Measurements from ENCODE around the gene CCDC149.
A peak's percentile ranks its signal among the peaks of the same experiment; 100 is the strongest.

Gene CCDC149

DNA sequence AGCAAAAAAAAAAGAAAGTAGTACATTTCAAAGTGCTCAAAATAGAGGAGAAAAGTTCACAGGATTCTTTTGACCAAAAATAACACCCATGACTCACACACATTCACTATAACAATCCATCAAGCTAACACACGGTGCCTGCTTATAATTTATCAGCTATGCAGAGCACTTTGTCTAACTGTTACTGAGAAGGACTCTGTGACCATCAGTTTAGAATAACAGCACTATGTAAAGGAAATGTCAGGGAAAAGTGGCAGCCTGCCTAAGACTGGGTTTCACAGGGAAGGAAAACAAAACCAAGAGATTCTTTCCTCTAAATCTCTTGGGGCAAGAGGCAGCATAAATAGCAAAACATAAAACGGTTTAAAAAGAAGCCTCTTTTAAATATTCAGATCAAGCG is 54.8 kb downstream of the CCDC149 start:
- Histone ChIP-seq H3K4me3 (ENCODE audit: low read depth, low read length) (no peak overlapping the region), H3K36me3 (replicated peaks) (no peaks in the 10 kb centered on the region), H3K27ac (peak overlapping the region; percentile 50), H3K27me3 (replicated peaks) (no peaks in the 10 kb centered on the region)
- DNase-seq = peak; percentile 58
- in situ Hi-C loops (cut with HindIII; ENCODE audit: low pct_ligation_motif_present, low sequenced_read_pairs) = no loop called here
- TF ChIP-seq, protein P1, sequence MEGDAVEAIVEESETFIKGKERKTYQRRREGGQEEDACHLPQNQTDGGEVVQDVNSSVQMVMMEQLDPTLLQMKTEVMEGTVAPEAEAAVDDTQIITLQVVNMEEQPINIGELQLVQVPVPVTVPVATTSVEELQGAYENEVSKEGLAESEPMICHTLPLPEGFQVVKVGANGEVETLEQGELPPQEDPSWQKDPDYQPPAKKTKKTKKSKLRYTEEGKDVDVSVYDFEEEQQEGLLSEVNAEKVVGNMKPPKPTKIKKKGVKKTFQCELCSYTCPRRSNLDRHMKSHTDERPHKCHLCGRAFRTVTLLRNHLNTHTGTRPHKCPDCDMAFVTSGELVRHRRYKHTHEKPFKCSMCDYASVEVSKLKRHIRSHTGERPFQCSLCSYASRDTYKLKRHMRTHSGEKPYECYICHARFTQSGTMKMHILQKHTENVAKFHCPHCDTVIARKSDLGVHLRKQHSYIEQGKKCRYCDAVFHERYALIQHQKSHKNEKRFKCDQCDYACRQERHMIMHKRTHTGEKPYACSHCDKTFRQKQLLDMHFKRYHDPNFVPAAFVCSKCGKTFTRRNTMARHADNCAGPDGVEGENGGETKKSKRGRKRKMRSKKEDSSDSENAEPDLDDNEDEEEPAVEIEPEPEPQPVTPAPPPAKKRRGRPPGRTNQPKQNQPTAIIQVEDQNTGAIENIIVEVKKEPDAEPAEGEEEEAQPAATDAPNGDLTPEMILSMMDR (IDR thresholded peaks at IDR 0.05; ENCODE audit: low read depth, low read length, missing control alignments) = no peak

DNA sequence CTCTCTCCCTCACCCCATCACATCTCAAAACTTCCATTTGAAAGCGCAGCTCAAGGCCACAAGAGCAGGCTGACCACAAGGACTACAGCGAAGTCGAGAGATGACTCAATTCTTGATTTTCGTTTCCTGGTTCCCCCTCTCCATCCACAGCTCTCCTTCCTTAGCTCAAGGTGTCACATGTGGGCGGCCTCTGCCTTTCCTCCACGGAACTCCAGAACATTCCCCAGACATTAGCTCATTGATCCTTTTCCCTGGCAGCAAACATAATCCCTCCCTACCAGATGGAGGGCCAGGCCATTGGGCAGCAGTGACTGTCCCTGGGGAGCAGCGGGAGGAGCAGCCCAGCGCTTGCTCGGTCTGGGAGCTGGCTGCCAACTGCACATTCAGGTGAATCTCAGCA is 56.3 kb downstream of the CCDC149 start:
- no peaks in the 10 kb centered on the region for H3K27me3 ChIP-seq (replicated peaks)
- TF ChIP-seq, protein P1 (IDR thresholded peaks at IDR 0.05; ENCODE audit: low read depth, low read length, missing control alignments) = no peak
- peak overlapping the region; percentile 52 for H3K27ac ChIP-seq
- in situ Hi-C loops (cut with HindIII; ENCODE audit: low pct_ligation_motif_present, low sequenced_read_pairs) = no loop called here
- no peaks in the 10 kb centered on the region for H3K36me3 ChIP-seq (replicated peaks)
- no peak overlapping the region for H3K4me3 ChIP-seq (ENCODE audit: low read depth, low read length)
- DNase-seq = peak; percentile 73

DNA sequence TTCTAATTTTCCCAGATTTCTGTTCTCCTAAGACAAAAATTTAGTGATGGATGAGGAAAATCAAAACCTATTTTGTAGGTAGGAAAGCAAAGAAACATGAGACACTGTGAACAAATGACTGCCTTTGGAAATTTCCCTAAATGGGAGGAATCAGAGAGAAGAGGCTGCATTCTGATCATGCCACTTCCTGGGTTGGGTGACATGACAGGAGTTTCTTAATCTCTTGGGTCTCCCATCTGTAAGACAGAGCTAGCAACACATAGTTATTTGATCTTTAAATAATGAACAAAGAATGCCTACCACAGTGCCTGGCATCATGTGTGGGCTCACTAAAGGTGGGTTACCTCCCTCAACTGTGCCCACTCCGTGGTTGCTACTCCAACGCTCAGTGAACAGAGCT is 57.1 kb downstream of the CCDC149 start:
- Histone ChIP-seq H3K27ac (no peak overlapping the region), H3K27me3 (replicated peaks) (no peaks in the 10 kb centered on the region), H3K4me3 (ENCODE audit: low read depth, low read length) (no peak overlapping the region), H3K36me3 (replicated peaks) (no peaks in the 10 kb centered on the region)
- no peak for DNase-seq
- TF ChIP-seq, protein P1 (IDR thresholded peaks at IDR 0.05; ENCODE audit: low read depth, low read length, missing control alignments) = no peak
- in situ Hi-C loops (cut with HindIII; ENCODE audit: low pct_ligation_motif_present, low sequenced_read_pairs) = no loop called here

DNA sequence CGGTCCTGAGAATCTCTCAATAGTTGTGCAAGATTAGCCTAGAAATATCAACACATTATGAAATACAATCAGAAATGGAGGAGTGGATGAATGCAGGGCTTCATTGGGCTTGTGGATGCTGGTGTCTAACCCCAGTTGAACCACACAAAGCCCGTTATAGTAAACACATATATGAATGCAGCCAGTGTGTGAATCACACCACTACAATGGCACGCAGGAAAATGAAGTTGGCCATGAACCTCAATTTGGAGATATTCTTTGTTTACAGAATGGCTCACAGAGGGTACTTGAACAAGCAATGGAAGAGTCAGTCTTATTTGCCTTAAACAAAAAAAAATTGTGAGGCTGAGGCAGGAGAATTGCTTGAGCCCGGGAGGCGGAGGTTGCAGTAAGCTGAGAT is 59.7 kb downstream of the CCDC149 start:
- H3K36me3 ChIP-seq (replicated peaks) = no peaks in the 10 kb centered on the region
- no peaks in the 10 kb centered on the region for H3K27me3 ChIP-seq (replicated peaks)
- H3K27ac ChIP-seq = no peak overlapping the region
- peak; percentile 64 for DNase-seq
- in situ Hi-C loops (cut with HindIII; ENCODE audit: low pct_ligation_motif_present, low sequenced_read_pairs) = no loop called here
- H3K4me3 ChIP-seq (ENCODE audit: low read depth, low read length) = no peak overlapping the region
- TF ChIP-seq, protein P1 (IDR thresholded peaks at IDR 0.05; ENCODE audit: low read depth, low read length, missing control alignments) = no peak

DNA sequence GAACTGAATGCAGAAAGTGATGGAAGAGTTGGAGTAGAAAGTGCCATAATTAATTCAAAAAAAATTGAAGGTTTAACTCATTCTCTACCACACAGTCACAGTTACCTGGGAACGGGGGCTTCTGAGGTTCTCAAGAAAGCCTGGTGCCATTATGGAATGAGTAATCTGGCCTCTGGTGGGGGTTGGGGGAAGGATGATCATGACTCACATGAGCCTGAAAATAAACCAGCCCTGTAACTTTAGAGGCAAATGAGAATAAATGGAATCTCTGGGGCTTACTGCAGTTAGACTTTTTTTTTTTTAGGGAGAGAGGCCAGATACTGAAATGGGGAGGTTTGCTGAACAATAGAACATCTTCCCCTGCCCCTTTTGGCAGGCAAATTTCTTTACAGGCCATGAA is 62.2 kb downstream of the CCDC149 start:
- peak; percentile 87 for DNase-seq

DNA sequence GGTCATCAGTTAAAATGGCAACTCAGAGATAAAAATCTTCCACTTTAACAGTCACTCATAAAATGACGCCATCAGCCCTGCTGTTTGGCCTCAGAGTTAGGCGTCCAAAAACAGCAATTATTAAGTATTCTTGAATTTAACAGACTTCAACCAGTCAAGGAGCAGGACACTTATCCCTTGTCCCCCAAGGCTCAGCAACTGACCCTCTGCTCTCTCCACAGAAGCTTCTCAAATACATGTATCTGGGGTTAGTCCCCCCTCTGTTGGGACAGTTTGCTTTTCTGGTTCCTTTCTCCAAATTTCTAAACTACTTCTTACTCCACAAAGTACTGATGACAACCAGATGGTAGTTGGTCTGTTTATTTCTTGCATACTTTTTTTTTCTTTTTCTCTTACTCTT is 63.1 kb downstream of the CCDC149 start:
- in situ Hi-C loops (cut with HindIII; ENCODE audit: low pct_ligation_motif_present, low sequenced_read_pairs) = no loop called here
- H3K4me3 ChIP-seq (ENCODE audit: low read depth, low read length) = no peak overlapping the region
- TF ChIP-seq, protein P1 (IDR thresholded peaks at IDR 0.05; ENCODE audit: low read depth, low read length, missing control alignments) = no peak
- H3K36me3 ChIP-seq (replicated peaks) = no peaks in the 10 kb centered on the region
- H3K27ac ChIP-seq = no peak overlapping the region
- no peak for DNase-seq
- no peaks in the 10 kb centered on the region for H3K27me3 ChIP-seq (replicated peaks)

More for the DNA sequence above, 62.2 kb downstream of the CCDC149 start:
- H3K36me3 ChIP-seq (replicated peaks) = no peaks in the 10 kb centered on the region
- H3K27ac ChIP-seq = peak overlapping the region; percentile 36
- H3K27me3 ChIP-seq (replicated peaks) = no peaks in the 10 kb centered on the region
- H3K4me3 ChIP-seq (ENCODE audit: low read depth, low read length) = no peak overlapping the region
- TF ChIP-seq, protein P1 (IDR thresholded peaks at IDR 0.05; ENCODE audit: low read depth, low read length, missing control alignments) = no peak
- in situ Hi-C loops (cut with HindIII; ENCODE audit: low pct_ligation_motif_present, low sequenced_read_pairs) = no loop called here

Data from brain microvascular endothelial cell (primary cell).